Muscle of back (tissue), 13 donors: Measurements from ENCODE around the gene PLAAT2. TPM values are rescaled to one million over a fixed set of nuclear protein-coding genes. Genes with fewer than 3 reads are reported as not detected.

Experiments used
- DNase-seq, 3 donors: peaks; one replicate each; pipeline versions ENCODE4 v3.0.0 to v3.0.0-alpha.2; 2013
- long read RNA-seq, 9 donors: transcript quantifications; one replicate each; lab custom pipeline, GENCODE V29; 2026
- polyA plus RNA-seq, 10 donors: library from polyadenylated mRNA; unstranded; fragments of 120-200 nt; gene quantifications; one replicate each; pipeline ENCODE4 v1.2.1, GENCODE V29; 2013; ENCODE audit not compliant: insufficient read length in 10 of 10

Gene PLAAT2
- polyA plus RNA-seq = under 1 TPM in 1 of 10 donors, not detected in 9; 0.38 TPM
- long read RNA-seq, donor 1 = 0 reads
- long read RNA-seq, donor 2 = 0 reads
- long read RNA-seq, donor 3 = 0 reads
- long read RNA-seq, donor 4 = 0 reads
- long read RNA-seq, donor 5 = 0 reads
- long read RNA-seq, donor 6 = 0 reads
- long read RNA-seq, donor 7 = 0 reads
- long read RNA-seq, donor 8 = 0 reads
- long read RNA-seq, donor 9 = 0 reads

DNA sequence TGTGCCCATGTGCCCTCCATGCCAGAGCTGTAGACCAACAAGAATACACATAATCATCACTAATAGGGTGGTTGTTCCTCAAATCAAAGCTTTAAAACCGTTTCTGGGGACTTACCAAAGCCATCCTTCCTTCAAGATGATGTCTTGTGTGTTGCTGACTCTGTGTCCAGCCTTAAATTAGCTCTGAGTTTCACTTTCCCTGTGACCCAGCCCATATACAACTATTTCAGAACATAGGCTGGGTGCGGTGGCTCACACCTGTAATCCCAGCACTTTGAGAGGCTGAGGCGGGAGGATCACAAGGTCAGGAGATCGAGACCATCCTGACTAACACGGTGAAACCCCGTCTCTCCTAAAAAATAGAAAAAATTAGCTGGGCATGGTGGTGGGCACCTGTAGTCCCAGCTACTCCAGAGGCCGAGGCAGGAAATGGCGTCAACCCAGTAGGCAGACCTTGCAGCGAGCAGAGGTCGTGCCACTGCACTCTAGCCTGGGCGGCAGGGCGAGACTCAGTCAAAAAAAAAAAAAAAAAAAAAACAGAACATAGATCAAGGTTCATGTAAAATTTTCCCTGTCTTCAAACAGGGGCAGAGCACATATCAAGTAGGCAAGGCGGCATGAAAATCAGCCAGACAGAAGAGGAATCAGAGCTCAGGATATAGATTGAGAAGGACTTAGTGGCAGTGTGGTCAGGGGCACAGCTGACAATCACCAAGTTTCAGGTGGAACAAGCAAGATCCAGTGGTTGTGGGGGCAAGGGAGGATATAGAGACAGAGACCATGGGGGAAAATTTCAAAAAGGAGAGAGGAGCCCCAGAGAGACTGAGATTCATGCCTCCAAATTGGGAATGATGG, at the start of gene PLAAT2:
Gene PLAAT2 (minus strand): TSS at position 179 of the 855 bp plus-strand sequence. CDS start 55 bp downstream, at position 124.
- no peak for DNase-seq

DNA sequence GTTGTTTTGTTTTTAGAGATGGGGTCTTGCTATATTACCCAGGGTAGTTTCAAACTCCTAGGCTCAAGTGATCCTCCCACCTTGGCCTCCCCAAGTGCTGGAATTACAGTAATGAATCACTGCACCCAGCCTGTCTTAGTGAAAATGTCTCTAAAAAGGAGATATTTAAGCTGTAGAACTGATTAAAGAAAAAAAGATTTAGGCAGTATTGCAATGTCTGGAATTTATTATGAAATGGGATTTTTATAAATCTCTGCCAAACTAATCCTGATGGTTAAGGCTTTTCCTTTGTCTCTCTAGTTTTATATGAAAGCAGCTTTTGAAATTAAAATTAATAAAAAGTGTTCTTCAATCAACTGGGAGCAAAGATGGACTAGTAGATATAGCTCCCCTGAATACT, 49.0 kb upstream of the PLAAT2 start:
- DNase-seq = no peak

DNA sequence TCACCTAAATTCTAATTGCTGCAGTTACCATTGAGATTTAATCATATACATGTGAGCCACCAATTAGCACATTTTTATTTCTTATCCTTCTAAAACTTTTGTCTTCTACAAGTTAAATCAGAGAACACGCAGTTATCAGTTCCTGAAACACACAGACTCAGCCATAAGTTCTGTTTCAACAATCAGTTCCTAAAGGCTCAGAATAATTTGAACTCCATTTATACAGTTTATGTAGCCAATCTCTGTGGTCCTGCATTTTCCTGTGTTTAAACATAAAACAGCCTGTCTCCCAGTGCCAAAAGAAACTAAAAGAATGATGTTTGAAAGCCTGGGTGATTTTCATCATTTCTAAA, 48.2 kb upstream of the PLAAT2 start:
- DNase-seq = no peak

DNA sequence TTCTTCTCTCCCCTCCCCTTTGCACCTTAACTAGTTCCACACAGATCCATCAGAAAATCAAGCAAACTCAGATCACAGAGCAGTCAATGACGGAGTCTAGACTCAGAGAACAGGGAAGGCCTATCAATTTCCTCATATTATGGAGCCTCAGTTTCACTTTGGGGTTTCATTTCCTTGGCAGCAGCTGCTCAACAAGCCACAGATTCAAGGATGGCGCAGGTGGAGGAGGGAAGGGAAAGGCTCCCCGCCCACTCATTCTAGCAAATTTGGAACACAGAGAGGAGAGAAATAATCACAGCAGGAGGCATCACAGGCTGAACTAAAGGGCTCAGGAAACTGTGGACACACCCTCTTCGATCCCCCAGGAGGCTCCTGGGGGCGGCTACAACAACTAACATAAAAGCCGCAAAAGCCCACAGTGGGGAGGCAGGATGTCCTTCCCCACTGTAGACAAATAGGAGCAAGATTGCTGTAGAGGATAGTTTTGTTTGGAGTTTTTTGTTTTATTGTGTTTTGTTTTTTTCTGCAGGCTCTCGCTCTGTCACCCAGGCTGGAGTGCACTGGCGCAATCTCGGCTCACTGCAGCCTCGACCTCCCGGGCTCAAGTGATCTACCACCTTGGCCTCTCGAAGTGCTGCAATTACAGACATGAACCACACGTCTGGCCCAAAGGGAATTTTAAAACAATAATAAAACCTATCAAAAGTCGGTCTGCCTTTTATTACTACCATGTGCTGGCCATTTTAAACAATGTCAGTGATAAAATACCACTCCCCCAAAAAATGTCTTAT, 47.6 kb upstream of the PLAAT2 start:
- no peak for DNase-seq

DNA sequence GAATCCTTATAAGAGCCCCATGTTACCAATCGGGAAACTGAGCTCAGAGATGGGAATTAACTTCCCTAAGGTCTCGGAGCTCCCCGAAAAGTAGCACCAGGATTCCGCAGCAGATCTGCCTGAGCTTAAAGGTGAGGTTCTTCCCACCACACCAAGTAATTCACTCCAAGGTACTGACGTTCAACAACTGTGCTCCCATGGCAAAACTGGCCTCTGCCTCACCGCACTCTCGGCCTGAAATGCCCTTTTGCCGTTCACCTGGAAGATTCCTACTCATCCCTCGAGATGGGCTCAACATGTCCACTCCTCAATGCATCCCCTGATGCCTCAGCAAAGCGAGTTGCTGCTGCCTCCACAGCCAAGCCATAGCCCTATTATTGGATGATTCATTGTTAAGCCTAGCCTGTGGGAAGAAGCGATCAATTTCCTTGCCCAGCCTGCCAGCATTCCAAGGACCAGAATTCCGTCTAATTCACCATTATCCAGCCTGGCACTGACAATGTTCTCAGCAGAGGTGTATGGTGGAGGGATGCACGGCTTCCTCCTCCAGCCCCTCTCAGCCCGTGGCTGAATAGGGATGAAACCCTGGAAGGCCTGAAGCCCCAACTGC, 46.9 kb upstream of the PLAAT2 start:
- no peak for DNase-seq

DNA sequence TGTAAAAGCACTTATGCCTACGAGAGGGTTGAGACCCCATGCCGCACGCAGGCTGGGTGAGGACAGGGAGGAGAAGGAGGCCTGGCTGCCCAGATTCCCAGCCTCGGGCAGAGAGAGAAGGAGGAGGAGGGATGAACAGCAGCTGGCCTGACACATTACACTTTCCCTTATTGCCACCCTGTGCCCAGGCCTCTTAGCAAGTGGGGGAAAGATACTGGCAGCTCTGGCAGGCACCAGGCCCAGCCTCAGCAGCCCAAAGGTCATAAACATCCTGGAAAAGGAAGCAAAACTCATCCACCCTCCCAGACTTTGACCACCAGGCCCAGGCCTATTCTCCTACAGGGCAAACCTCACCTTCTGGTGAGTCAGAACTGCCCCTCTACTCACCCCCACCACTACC, 46.4 kb upstream of the PLAAT2 start:
- DNase-seq = peak in 1 of 3 donors; percentile 9

DNA sequence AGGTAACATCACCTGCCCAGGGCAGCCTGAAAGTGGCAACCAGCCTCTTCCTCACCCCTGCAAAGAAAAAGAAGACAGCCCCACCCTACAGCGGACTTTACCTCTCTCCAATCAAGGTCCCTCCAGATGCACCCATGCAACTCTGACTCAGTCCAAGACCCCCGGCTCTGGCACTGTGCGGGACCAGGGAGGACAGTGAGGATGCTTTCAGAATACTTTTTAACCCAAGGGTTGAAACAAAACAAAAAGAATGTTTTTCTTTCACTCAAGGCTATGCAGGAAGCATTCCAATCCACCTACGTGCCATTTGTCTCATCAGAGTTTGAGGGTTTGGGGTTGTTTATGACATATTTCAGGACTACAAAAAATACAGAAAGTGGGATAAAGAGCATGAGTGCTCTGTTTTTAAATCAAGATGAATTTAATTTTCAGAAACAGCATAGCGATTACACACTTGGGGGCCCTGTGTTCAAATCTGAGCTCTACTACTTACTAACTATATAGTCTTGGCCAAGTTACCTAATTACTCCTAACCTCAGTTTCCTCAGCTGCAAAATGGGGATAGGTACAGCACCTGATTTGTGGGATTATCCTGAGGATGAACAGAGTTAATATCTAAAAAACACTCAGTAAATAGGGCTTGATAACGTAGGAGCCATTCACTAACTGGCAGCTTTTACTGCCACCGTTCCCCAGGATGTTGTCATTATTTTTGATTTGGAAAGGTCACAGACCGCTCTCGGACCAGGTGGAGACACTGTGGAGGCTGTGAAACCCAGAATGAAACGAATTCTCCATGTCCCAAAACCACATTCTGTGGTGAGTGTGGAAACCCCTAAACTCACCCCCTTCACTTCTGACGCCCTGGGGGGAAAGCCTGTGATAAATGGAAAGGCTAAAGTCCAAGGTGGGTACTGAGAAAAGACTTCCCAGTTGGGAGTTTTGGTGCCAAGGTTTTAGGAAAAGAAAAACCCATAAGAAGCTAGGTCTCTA, 45.5 kb upstream of the PLAAT2 start:
- peak in 1 of 3 donors; percentile 33 for DNase-seq

DNA sequence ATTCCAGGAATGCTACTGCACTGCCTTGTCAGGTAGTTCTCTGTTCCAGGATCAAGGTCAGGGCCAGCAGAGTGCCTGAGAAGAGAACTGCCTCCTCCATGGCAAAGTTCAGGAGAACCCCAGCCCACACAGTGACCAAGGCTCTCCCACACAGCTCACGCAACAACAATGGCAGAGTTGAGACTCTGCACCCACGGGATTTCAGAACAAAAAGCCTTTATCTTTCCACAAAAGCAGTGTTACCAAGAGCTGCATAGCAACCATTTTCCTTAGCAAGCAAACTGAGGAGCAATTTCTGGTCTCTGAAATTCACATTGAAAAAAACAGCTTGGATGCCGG, 40.0 kb upstream of the PLAAT2 start:
- peak in 1 of 3 donors; percentile 32 for DNase-seq

DNA sequence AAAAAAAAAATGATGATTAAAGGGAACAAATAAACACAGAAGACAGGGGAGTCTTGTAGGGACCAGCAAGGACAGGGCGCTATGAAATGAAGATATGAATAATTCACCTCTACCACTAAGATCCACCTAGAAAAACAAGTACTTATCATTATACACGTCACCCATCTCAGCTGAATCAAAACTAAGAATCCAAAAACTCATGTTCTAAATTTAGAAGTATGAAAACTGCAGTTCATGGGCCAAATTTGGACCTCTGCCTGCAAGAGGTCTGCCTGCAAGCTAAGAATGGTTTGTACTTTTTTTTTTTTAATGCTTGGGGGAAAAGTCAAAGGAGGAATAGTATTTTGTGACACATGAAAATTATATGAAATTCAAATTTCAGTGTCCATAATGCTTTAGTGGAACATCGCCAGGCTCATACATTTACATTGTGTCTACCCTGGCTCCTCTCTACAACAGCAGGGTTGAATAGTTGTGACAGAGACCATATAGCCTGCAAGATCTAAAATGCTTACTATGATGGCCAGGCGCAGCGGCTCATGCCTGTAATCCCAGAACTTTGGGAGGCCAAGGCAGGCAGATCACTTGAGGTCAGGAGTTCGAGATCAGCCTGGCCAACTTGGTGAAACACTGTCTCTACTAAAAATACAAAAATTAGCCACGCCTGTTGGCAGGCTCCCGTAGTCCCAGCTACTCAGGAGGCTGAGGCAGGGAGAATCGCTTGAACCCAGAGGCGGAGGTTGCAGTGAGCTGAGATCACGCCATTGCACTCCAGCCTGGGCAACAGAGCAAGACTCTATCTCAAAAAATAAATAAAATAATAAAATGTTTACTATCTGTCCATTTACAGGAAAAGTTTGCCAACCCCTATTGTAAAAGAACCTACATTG, 39.4 kb upstream of the PLAAT2 start:
- peak; percentile 29 to 59 (median 51) for DNase-seq

DNA sequence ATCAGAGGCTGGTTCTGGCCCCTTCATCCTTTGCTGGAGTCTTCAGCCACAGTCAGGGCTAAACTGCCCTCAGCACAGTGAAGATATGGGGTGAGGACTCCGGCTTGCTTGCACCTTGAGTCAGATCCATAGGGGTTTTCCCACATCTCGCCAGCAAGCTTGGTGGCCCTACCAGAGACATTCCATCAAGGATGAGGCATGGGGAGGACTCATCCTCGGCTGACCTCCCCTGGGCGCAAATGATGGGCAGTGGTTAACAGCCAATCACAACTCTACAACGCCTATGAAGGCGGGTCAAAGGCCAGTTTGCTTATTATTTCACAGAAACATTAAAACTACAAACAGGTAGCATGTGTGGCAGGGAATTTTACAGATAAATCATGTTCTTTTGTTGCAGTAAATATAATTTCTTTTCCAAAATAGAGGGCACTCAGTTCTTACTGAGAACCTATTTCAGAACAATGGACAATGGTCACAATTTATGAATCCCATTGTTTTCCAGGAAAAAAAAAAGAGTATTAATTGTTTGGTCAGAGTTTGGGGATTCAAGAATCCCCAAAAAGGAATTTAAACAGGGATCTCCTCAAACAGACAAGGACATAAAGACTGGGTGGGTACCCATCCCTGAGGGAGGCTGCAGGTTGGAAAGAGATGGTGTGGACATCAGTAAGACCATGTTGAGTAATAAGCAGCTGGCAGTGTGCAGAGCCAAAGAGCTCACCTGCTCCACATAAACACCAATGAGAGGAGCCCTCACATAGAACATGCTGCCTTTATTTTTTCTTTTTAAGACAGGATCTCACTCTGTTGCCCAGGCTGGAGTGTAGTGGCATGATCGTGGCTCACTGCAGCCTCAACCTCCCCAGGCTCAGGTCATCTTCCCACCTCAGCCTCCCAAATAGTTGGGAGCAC, 36.3 kb upstream of the PLAAT2 start:
- DNase-seq = peak in 1 of 3 donors; percentile 51

DNA sequence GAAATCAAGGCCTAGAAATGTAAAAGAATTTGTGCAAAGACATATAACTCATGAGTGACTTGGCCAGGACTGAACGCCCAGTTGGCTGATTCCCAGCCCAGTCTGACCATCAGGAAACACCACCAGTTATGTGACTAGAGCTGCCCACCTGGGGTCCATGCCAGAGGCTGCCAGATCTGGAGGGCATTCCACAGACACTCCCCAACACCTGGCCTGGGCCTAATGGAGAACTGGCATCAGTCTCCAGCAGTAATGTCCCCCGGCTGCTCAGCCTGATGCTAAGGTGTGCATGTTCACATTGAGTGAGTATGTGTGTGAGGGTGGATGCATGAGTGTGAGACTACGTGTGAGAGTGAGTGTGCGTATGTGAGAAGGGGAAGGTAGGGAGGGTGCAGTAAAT, 35.4 kb upstream of the PLAAT2 start:
- DNase-seq = no peak

DNA sequence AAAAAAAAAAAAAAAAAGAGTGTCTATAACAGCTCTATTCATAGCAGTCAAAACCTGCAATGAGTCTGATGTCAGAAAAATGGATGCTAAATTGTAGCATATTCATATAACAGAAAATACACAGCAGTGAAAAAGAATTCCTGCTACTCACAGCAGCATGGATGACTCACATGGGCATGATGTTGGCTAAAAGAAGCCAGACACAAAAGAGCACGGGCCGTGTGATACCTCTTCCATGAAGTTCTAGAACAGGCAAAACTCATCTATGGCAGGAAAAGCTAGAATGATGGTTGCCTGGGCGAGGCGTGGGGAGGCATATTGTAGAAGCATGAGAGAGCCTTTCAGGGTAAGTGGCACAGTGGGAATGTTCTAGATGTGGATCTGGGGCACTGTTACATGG, 32.1 kb upstream of the PLAAT2 start:
- DNase-seq = no peak

DNA sequence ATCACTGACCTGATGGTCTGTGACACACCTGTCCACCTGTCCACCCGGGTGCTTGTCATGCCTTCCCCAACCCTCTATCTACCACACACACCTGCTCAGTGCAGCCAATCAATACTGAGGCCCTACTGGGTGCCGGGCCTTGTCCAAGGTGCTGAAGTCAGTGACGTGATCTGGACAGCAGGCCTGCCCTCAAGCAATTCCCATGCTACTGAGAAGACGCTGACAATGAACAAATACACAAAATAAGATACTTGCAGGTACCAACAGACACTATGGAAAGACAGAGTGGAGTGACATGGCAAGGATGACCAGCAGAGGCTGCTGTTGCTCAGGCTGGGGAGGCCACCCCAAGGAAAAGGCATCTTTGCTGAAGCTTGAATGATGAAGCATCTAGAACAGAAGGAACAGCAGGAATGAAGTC, 29.8 kb upstream of the PLAAT2 start:
- DNase-seq = no peak

DNA sequence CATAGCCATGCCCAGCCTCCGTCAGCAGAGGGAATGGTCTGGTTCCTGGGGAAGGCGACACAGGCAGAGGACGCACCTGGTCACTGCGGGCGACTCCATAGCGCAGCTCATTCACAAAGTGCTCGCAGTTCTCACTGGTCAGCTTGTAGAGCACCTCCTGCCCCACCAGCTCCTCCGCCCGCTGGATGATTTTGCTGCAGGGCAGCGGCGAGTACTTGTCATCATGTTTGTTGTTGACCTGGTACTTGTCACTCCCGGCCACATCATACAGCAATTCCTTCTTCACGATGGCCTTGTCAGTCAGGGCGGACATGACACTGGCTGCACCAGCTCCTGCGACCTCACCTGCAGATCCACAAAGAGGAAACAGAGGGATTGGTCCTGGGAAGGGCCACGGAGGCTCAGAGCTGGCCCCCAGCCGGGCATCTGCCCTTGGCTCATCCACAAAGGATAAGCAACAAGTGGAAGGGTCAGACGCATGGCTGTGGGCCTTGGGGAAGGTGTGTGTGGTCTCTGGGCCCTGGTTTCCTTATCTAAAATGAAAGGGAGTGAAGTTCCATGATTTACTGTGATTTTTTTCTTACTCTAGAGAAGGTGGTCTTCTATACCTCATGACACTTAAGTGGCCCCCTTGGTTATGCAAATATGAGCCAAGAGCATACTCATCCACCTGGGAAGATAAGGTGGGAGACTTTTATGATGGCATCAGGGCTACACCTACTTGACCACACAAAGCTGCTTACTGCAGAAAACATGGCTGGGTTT, 27.0 kb upstream of the PLAAT2 start:
- DNase-seq = no peak

DNA sequence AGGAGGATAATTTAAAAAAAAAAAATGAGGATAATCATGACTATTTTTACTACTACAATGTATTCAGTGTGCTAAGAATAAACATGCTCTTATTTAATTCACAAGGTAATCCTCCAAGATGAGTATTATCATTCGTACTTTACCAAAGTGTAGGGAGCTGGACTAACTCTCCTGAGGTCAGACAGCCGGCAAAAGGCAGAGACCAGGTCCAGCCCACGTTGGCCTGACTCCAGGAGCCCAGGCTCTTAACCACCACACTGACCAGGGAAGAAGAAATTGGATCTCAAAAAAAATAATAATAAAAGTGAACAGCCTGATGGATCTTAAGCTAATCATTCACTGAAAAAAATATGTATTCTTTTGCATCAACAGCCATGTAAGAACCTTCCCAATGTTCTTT, 25.8 kb upstream of the PLAAT2 start:
- no peak for DNase-seq

DNA sequence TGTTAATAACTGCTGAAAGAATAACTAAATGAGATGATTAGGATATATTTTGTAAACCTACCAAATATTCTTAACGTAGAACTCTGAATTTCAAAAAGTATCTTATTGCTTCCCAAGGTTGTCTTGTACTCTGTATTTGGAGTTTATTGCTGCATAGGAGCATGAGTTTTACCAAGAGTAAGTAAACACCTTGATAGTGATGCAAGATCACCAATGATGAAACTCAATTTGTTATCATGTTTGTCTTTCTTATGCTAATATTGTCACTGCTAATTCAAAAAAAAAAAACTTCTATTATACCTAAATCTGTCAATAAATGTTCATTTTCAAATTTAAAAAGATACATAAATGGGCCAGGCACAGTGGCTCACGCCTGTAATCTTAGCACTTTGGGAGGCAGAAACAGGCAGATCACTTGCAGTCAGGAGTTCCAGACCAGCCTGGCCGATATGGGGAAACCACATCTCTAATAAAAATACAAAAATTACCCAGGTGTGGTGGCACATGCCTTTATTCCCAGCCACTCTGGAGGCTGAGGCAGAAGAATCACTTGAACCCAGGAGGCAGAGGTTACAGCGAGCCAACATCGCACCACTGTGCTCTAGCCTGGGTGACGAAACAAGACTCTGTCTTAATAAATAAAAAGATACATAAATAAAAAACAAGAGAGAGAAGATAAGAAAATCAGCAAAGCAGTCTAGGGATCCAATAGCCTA, 23.4 kb upstream of the PLAAT2 start:
- no peak for DNase-seq

DNA sequence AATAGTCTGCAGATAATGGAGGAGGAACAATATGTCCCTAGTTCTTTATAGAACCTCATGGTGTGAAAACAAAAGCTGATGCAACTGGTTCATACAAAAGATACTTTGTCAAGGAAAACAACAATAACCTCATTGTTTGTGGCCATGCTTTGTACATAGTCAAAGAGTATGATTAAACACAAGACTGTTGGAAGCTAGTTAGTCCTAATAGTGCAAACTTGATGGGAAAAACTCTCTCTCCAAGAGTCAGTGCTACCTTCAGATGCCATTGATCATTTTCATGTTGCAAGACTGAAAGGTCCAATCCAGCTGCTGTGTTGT, 20.1 kb upstream of the PLAAT2 start:
- DNase-seq = no peak
